NCI-H2107 treated with DMSO at 0.1 percent for 48 hours (cell line): ENCODE measurements around the gene ATXN7L1.

Experiments
- DNase-seq: peaks from one replicate; lab custom pipeline; 2025; ENCODE audit not compliant: unreplicated experiment; lab: John Stamatoyannopoulos, UW

ATXN7L1 gene

GRCh38 chr7:105876091-105876963 lies at the start of gene ATXN7L1:
TSS of gene ATXN7L1 (minus strand) at chr7:105876599. CDS start at chr7:105876558, 41 bp downstream.
- peak; percentile 88 for DNase-seq

- no peak for DNase-seq
Measured at GRCh38 chr7:105926131-105926530, 49.7 kb upstream of the ATXN7L1 start.

DNA sequence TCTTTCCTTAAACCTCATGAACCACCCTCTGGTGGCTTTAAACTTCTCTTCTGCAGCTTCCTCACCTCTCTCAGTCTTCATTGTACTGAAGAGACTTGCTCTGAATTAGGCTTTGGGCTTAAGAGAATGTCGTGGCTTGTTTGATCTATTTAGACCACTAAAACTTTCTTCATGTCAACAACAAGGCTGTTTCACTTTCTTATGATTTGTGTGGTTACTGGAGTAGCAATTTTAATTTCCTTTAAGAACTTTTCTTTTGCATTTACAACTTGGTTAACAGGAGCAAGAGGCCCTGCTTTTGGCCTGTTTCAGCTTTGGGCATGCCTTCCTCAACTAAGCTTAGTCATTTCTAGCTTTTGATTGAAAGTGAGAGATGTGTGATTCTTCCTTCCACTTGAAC lies 48.5 kb upstream of the ATXN7L1 start:
- no peak for DNase-seq

DNA sequence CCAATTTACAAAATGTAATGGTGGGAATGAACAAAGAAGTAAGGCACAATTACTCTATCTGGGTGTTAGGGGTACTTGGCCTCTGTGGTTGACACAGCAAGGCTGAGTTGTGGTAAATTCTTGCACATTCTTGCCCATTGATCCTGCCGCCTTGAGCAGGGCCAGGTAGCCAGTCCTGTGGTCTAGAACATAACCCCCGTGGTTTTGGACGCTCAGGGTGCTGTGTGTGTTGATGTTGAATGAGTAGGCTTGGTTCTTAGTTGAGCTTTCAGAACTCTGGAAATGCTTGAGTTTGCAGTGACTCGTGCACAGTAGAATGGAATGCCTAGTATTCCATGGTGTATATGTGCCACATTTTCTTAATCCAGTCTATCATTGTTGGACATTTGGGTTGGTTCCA lies 44.4 kb upstream of the ATXN7L1 start:
- no peak for DNase-seq

DNA sequence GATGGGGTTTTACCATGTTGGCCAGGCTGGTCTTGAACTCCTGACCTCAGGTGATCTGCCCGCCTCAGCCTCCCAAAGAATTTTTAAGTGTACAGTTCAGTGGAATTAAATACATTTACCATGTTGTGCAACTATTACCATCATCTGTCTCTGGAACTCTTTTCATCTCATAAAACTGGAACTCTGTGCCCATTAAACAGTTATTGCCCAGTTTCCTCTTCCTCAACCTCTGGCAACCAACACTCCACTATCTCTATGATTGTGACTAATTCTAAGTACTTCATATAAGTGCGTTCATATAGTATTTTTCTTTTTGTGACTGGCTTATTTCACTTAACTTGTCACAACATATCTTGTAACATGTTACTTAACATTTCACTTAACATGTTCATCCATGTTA lies 41.3 kb upstream of the ATXN7L1 start:
- DNase-seq, result no peak

- DNase-seq, result no peak
Measured at GRCh38 chr7:105916603-105917002, 40.2 kb upstream of the ATXN7L1 start.

DNA sequence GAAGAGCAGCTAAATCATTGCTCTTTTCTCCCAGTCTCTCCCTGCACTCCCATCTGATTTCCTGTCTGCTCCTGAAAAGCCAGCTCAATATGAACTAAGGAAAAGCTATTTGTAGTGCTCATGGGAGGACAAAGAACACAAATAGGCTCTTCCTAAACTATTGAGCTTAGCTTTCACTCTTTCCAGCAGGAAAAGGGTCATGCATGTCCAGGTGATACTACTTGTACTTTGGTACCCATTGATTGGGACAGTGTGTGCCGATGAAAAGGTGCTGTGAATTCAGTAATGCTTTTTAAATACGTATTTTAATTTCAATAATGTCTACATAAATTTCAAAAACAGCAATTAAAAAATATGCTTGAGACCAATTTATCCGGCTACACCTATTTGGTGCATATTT lies 37.5 kb upstream of the ATXN7L1 start:
- no peak for DNase-seq

DNA sequence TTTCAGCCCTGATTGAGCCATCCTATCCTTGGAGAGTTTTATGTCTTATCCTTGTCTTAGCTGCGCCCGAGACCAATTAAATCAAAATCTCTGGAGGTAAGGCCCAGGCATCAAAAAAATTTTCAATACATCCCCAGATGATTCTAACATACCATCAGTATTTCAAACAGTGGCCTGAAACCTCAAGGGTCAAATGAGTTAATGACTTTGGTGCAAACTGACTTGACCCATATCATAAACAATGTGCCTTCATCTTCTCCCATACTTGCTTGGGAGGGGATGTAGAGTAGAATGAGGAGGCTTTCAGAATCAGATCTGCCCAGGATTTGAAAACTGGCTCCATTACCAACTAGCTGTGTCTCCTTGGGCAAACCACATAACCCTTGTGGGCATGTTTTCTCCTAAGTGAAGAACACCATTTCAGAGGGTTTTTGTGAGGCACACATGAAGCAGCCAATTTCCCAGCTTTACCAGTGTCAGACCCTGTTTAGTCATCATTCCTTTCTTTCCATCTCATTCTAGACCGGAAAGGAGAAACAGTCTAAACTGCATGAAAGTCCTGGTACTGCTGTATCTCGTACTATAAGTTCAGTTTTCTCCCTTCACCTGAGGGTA lies 35.7 kb upstream of the ATXN7L1 start:
- no peak for DNase-seq

- no peak for DNase-seq
Measured at GRCh38 chr7:105910172-105910571, 33.8 kb upstream of the ATXN7L1 start.

- no peak for DNase-seq
Measured at GRCh38 chr7:105909742-105910141, 33.3 kb upstream of the ATXN7L1 start.

DNA sequence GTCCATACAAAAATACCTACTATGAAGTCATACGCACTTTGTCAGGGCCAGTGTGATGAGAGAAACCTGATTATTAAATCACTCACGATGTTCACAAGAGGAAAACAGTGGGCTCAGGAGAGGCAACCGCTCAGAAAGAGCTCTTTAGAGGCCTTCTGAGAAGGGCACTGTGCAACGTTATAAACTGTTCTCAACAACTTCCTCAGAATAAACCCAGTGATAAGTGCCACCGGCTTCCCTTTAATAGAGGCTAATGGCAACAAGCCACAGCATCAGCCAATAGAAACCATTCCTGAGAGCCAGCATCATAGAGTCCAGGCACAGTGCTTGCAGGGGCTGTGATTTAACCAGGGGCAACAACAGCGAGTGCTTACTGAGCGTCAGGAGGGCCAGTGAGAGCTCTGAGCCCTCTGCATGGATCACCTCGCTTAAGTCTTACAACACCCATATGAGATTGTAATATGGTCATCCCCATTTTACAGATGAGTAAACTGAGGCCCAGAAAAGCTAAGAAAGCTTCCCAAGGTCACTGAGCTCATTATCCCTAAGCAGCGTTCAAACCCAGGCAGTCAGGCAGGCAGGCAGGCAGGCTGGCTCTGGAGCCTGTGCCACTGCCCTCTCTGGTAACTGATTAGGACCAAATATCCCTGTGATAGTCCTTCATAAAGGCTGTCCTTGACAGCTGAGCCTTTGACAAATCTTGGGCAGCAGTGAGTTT lies 30.9 kb upstream of the ATXN7L1 start:
- no peak for DNase-seq

- DNase-seq, result no peak
Measured at GRCh38 chr7:105906695-105907094, 30.3 kb upstream of the ATXN7L1 start.

GRCh38 chr7:105905910-105906568 lies 29.6 kb upstream of the ATXN7L1 start:
- no peak for DNase-seq

- no peak for DNase-seq
Measured at GRCh38 chr7:105905209-105905909, 29.0 kb upstream of the ATXN7L1 start.

GRCh38 chr7:105904064-105904463 lies 27.7 kb upstream of the ATXN7L1 start:
- DNase-seq, result no peak

DNA sequence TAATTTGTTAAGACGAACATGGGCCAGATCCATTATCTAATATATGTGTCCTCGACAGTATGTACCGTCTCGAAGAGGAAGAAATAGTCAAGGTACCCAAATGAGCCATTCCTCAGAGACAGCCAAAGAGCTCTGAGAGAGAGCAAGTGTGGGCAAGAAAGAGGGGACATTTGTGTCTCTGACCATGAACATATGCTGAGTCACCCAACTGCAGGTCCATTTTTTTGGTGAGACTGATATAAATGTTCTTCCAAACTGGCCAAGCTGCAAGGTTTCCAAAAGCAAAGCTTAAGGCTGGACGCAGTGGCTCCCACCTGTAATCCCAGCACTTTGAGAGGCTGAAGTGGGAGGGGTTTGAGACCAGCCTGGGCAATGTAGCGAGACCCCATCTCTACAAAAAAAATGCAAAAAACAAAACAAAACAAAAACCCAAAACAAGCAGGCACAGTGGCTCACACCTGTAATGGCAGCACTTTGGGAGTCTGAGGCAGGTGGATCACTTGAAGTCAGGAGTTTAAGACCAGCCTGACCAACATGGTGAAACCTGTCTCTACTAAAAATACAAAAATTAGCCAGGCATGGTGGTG lies 26.0 kb upstream of the ATXN7L1 start:
- no peak for DNase-seq

DNA sequence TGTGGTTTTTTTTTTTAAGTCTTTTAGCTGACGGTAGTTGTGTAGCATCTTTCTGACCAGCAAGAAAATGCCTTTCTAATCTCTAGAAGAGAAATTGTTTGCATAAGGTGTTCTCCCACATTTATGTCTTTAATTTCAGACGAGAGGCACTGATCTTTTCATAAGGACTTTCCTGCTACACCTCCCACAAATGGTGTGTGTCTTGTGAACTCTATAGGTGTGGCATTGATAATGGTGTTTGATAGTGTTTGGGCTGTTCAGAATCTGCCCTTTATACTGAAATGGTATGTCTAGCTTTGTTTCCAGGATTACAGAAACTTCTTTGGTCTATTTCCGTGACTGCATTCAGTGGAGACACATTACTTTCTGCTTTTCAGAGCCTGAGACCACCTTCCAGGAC lies 21.6 kb upstream of the ATXN7L1 start:
- DNase-seq, result no peak

DNA sequence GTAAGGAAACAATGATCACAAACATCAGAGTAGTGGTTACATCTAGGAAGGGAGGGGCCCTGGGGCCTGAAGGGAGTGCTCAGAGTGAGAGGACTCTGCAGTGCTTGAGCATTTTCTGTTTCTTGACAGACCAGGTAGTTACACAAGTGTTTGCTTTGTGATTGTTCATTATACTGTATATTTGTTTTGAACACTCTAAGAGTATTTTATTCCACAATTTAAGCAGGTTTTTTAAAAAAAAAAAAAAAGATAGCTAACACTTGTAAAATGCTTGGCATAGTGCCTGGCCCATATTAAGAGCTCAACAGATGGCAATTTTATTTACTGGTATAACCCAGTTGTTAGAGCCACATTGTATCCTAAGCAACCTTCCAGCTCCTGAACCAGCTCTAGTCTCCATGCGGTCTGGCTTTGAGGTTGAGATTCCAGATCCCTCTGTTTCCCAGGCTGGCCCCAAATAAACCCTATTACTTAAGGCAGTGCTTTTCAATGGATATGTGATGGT lies 20.1 kb upstream of the ATXN7L1 start:
- peak; percentile 98 for DNase-seq

DNA sequence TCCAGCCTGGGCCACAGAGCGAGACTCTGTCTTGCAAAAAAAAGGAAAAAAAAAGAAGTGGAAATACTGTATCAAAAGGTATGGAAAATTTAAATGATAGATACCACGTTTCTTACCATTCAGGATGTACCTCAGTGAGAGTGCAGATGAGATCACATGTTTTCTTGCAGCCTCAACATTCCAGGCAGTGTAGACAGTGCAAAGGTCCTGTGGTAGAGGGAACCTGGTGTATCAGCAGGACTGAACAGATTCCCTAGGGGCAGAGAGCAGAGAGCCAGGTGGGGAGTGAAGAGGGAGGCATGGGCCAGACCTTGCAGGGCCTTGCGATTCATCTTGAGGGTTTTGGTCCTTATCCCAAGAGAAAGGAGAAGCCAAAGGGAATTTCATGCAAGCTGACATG lies 17.7 kb upstream of the ATXN7L1 start:
- DNase-seq, result no peak

DNA sequence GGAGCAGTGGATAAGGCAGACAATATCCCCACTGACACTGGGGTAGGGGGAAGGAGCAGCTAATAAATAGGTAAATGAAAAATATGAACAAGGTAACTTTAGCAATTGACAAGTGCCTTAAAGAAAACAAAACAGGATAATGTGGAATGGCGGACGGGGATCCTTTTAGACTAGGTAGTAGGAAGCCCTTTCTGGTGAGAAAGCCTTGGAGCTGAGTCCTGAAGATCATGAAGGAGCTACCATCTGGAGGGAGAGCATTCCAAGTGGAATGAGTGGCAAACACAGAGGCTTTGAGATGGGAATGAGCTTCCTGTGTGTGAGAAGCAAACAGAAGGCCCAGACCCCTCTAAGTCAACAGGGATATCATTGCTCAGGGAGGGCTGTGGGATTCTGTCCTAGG lies 16.0 kb upstream of the ATXN7L1 start:
- no peak for DNase-seq
